H1 (cell line): ENCODE data around the gene GTPBP1.

Experiments
- ATF2 ChIP-seq: IDR thresholded peaks from 2 replicates; pipeline ENCODE4 v1.6.1; 2012; ENCODE audit warnings: low read length, inconsistent platforms
- CEBPB ChIP-seq: IDR thresholded peaks from 2 replicates; pipeline ENCODE4 v1.6.1; 2012; ENCODE audit warnings: low read depth, low read length
- CHD2 ChIP-seq: IDR thresholded peaks from 2 replicates; pipeline ENCODE4 v1.6.1; 2012; ENCODE audit warnings: low read length, improper control_type of control experiment
- CTCF ChIP-seq, 3 experiments: IDR thresholded peaks; 1 replicate in 2 of 3; 2 replicates in 1 of 3; pipeline versions ENCODE4 v1.5.1 to v1.6.1; 2011; ENCODE audit warnings: low read length in 3 of 3, mild to moderate bottlenecking in 3 of 3, inconsistent platforms in 2 of 3, low read depth in 1 of 3, moderate library complexity in 1 of 3; ENCODE audit not compliant: insufficient read depth in 1 of 3; ENCODE audit errors: control extremely low read depth in 1 of 3
- EZH2 ChIP-seq: fragments of 200-600 bp; sonication (generic); IDR thresholded peaks from 2 replicates; pipeline ENCODE4 v1.7.1; 2012; ENCODE audit warnings: low read depth, mild to moderate bottlenecking, moderate library complexity, low read length, inconsistent platforms; ENCODE audit not compliant: severe bottlenecking
- JUND ChIP-seq: IDR thresholded peaks from 2 replicates; pipeline ENCODE4 v1.6.1; 2011; ENCODE audit warnings: mild to moderate bottlenecking, improper control_type of control experiment, low read length
- KDM1A ChIP-seq: fragments of 200-600, 300-600 bp; sonication (generic); IDR thresholded peaks from 2 replicates; pipeline ENCODE4 v1.7.1; 2016; ENCODE audit warnings: mild to moderate bottlenecking, low read length, borderline replicate concordance
- MAX ChIP-seq: IDR thresholded peaks from 2 replicates; pipeline ENCODE4 v1.6.1; 2012; ENCODE audit warnings: inconsistent platforms
- NRF1 ChIP-seq: IDR thresholded peaks from 2 replicates; pipeline ENCODE4 v1.6.1; 2011; ENCODE audit warnings: mild to moderate bottlenecking, low read depth, low read length, improper control_type of control experiment
- POLR2A ChIP-seq, 2 experiments: IDR thresholded peaks; 1 replicate in 1 of 2; 2 replicates in 1 of 2; pipeline ENCODE4 v1.6.1; 2011; ENCODE audit warnings: low read depth in 2 of 2, low read length in 2 of 2, mild to moderate bottlenecking in 2 of 2; ENCODE audit errors: control extremely low read depth in 1 of 2
- RAD21 ChIP-seq, 2 experiments: IDR thresholded peaks in 1 of 2; conservative IDR thresholded peaks in 1 of 2; 2 replicates each; pipeline ENCODE4 v1.6.1; 2011; ENCODE audit warnings: low read depth in 2 of 2, low read length in 2 of 2, improper control_type of control experiment in 1 of 2, inconsistent platforms in 1 of 2, mild to moderate bottlenecking in 1 of 2, moderate library complexity in 1 of 2
- SP2 ChIP-seq: IDR thresholded peaks from 2 replicates; pipeline ENCODE4 v1.6.1; 2012; ENCODE audit warnings: mild to moderate bottlenecking, low read length, inconsistent platforms
- USF2 ChIP-seq: IDR thresholded peaks from 2 replicates; pipeline ENCODE4 v1.6.1; 2011; ENCODE audit warnings: low read length, improper control_type of control experiment

GRCh38 chr22:38741576-38741975, 35.8 kb downstream of the GTPBP1 start:
- TF ChIP-seq CEBPB (no peak), ATF2 (no peak), CHD2 (no peak), USF2 (no peak), NRF1 (no peak), CTCF (IDR thresholded peaks at IDR 0.05; ENCODE audit: control extremely low read depth in 1 of 3, insufficient read depth in 1 of 3, low read depth in 1 of 3, low read length in 3 of 3) (no peak), KDM1A (no peak), SP2 (no peak), POLR2A (IDR thresholded peaks at IDR 0.05; ENCODE audit: control extremely low read depth in 1 of 2, low read depth in 2 of 2, low read length in 2 of 2) (no peak), EZH2 (no peak), JUND (no peak), MAX (no peak), RAD21 (IDR thresholded peaks at IDR 0.05 in 1 of 2, conservative IDR thresholded peaks at IDR 0.05 in 1 of 2; ENCODE audit: low read depth in 2 of 2, low read length in 2 of 2) (no peak)
